Gastrocnemius medialis (tissue), 4 donors: ENCODE measurements around the gene SNTG2. TPM values are rescaled to one million over a fixed set of nuclear protein-coding genes. Genes with fewer than 3 reads are reported as not detected.

Experiments used
- ATAC-seq, 2 donors: fragments of 150-250 bp; one replicate each; pipeline ENCODE4 v1.9.1; 2016
- DNase-seq, 2 donors: peaks; one replicate each; pipeline ENCODE4 v3.0.0-alpha.2; 2019
- H3K27ac ChIP-seq, 4 donors: fragments of 200-600 bp; sonication (generic); 1 replicate in 1 of 4; 2 replicates in 3 of 4; pipeline ENCODE4 v1.5.1; 2016 to 2018; ENCODE audit warnings: mild to moderate bottlenecking in 2 of 4, moderate library complexity in 1 of 4
- H3K27me3 ChIP-seq, 3 donors: fragments of 200-600 bp; sonication (generic) in 2 of 3; 1 replicate in 1 of 3; 2 replicates in 2 of 3; pipeline versions ENCODE4 v1.5.1 to v1.6.0; 2016 to 2019; ENCODE audit warnings: mild to moderate bottlenecking in 1 of 3, moderate library complexity in 1 of 3
- H3K36me3 ChIP-seq, 2 donors: fragments of 200-600 bp; sonication (generic) in 1 of 2; one replicate each; pipeline ENCODE4 v1.5.1; 2017 to 2018
- H3K4me1 ChIP-seq, 2 donors: fragments of 200-600 bp; sonication (generic) in 1 of 2; one replicate each; pipeline ENCODE4 v1.5.1; 2016 to 2017; ENCODE audit warnings: mild to moderate bottlenecking in 2 of 2
- H3K4me3 ChIP-seq, 4 donors: fragments of 200-600 bp; sonication (generic) in 3 of 4; 1 replicate in 1 of 4; 2 replicates in 3 of 4; pipeline ENCODE4 v1.5.1; 2016 to 2019; ENCODE audit warnings: mild to moderate bottlenecking in 2 of 4
- H3K9me3 ChIP-seq, 3 donors: fragments of 200-600 bp; sonication (generic) in 2 of 3; 1 replicate in 1 of 3; 2 replicates in 2 of 3; pipeline ENCODE4 v1.5.1; 2016 to 2019
- CTCF ChIP-seq, 5 experiments: fragments of 450-650 bp in 3 of 5; fragments of 200-600 bp in 2 of 5; sonication (generic) in 2 of 5; IDR thresholded peaks in 4 of 5; conservative IDR thresholded peaks in 1 of 5; 1 replicate in 4 of 5; 2 replicates in 1 of 5; pipeline ENCODE4 v1.5.1; 2016 to 2019; ENCODE audit warnings: antibody characterized with exemption in 5 of 5, mild to moderate bottlenecking in 3 of 5, moderate library complexity in 3 of 5
- POLR2A ChIP-seq, 2 donors: fragments of 450-650 bp; IDR thresholded peaks; one replicate each; pipeline ENCODE4 v1.6.1; 2017; ENCODE audit warnings: antibody characterized with exemption in 2 of 2, mild to moderate bottlenecking in 2 of 2, moderate library complexity in 2 of 2
- in situ Hi-C, 4 donors: fragments of 200-750 bp; cut with MboI; loops; one replicate each; pipeline versions ENCODE4 v1.15.0 to v1.8.0; 2017; ENCODE audit warnings: low sequenced_read_pairs in 4 of 4
- intact Hi-C: fragments of 100-400 bp; cut with DNase I; formaldehyde crosslinking; loops from one replicate; pipeline ENCODE4 v1.15.1; 2023; ENCODE audit warnings: low total_unique reads
- total RNA-seq, 4 donors: library from RNA; depleted of rRNA; stranded (reverse); fragments of >200 nt; gene quantifications; one replicate each; pipeline versions ENCODE4 v1.1.0 to v1.2.3, GENCODE V29; 2016

The SNTG2 gene
- total RNA-seq, 4 donors from 2014 or later = 0.55 to 1.0 (median 0.92) TPM; not detected in 1

- TF ChIP-seq POLR2A (IDR thresholded peaks at IDR 0.05) (no peak), CTCF (IDR thresholded peaks at IDR 0.05 in 4 of 5, conservative IDR thresholded peaks at IDR 0.05 in 1 of 5) (no peak)
- intact Hi-C loops = no loop called here
- no peaks in the 10 kb centered on the region for H3K4me1 ChIP-seq
- H3K36me3 ChIP-seq = no peaks in the 10 kb centered on the region
- H3K4me3 ChIP-seq = no peak overlapping the region
- no peaks in the 10 kb centered on the region for H3K27me3 ChIP-seq
- H3K27ac ChIP-seq = peak overlapping the region; percentile 29 to 50 (median 42)
- ATAC-seq (no peak), DNase-seq (no peak)
- in situ Hi-C loops = no loop called here
- H3K9me3 ChIP-seq = no peaks in the 10 kb centered on the region
Measured at GRCh38 chr2:1162768-1163584, 212.3 kb downstream of the SNTG2 start.

DNA sequence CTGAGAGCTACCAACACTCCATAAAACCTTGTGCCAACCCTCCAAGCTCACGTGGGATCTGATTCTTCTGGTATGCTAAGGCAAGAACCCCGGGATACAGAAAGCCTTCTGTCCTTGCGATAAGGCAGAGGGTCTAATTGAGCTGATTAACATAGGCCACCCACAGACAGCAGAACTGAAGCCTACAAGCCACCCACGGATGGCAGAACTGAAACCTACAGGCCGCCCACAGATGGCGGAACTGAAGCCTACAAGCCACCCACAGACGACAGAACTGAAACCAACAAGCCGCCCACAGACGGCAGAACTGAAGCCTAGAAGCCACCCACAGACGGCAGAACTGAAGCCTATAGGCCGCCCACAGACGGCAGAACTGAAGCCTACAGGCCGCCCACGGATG lies 216.3 kb downstream of the SNTG2 start:
- Histone ChIP-seq H3K27ac (no peak overlapping the region), H3K9me3 (no peaks in the 10 kb centered on the region), H3K4me1 (no peaks in the 10 kb centered on the region), H3K4me3 (no peak overlapping the region), H3K36me3 (no peaks in the 10 kb centered on the region), H3K27me3 (no peaks in the 10 kb centered on the region)
- intact Hi-C loops (no loop called here), in situ Hi-C loops (no loop called here)
- TF ChIP-seq CTCF (IDR thresholded peaks at IDR 0.05 in 4 of 5, conservative IDR thresholded peaks at IDR 0.05 in 1 of 5) (no peak), POLR2A (IDR thresholded peaks at IDR 0.05) (no peak)
- no peak for DNase-seq
- no peak for ATAC-seq

DNA sequence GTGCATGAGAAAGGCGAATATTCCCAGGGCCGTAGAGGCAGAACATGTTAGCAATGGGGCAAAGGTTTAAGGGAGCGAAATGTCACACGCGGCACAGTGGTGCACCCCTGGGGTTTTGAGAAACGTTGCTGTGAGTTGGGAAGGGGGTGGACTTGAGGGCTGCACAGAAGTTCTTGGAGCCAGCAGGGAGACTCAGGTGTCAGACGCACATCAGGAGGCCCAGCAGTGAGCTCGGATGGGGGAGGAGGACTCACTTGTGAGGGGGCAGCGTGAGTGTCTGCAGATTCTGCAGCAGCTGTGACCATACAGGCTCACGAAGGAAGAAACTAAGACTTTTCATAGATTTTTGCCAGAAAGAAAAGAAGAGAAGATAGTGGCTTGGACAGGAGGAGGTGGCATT lies 218.2 kb downstream of the SNTG2 start:
- in situ Hi-C loops = no loop called here
- Histone ChIP-seq H3K36me3 (no peaks in the 10 kb centered on the region), H3K4me3 (no peak overlapping the region), H3K27me3 (no peaks in the 10 kb centered on the region), H3K27ac (no peak overlapping the region), H3K4me1 (no peaks in the 10 kb centered on the region), H3K9me3 (no peaks in the 10 kb centered on the region)
- ATAC-seq = no peak
- TF ChIP-seq CTCF (IDR thresholded peaks at IDR 0.05 in 4 of 5, conservative IDR thresholded peaks at IDR 0.05 in 1 of 5) (no peak), POLR2A (IDR thresholded peaks at IDR 0.05) (no peak)
- DNase-seq = no peak
- intact Hi-C loops = no loop called here

GRCh38 chr2:1169291-1169949 lies 218.8 kb downstream of the SNTG2 start:
- no peak for ATAC-seq
- Histone ChIP-seq H3K4me1 (no peaks in the 10 kb centered on the region), H3K36me3 (no peaks in the 10 kb centered on the region), H3K27me3 (no peaks in the 10 kb centered on the region), H3K4me3 (no peak overlapping the region), H3K27ac (peak overlapping the region in 2 of 4 donors; percentile 31 to 33), H3K9me3 (no peaks in the 10 kb centered on the region)
- intact Hi-C loops = no loop called here
- in situ Hi-C loops = no loop called here
- DNase-seq = no peak
- TF ChIP-seq POLR2A (IDR thresholded peaks at IDR 0.05) (no peak), CTCF (IDR thresholded peaks at IDR 0.05 in 4 of 5, conservative IDR thresholded peaks at IDR 0.05 in 1 of 5) (no peak)
